Activated CD4-positive, alpha-beta T cell treated with anti-CD3 and anti-CD28 coated beads, Interleukin-2, amount 10 ng/mL, durations not matched to agents 7 days and 5 days (primary cell): ENCODE measurements around the gene CHRNB4. TPM values are rescaled to one million over a fixed set of nuclear protein-coding genes. Genes with fewer than 3 reads are reported as not detected.

ENCODE experiments used
- CTCF ChIA-PET: fragments of 350-600 bp; sonication (Branson Sonifier 250); formaldehyde crosslinking; loops from one replicate; lab custom pipeline; 2021; ENCODE audit warnings: antibody characterized with exemption; lab: Charles Lee
- POLR2A ChIA-PET: fragments of 350-600 bp; sonication (Branson Sonifier 250); formaldehyde crosslinking; loops from one replicate; lab custom pipeline; 2021; ENCODE audit warnings: antibody characterized with exemption; lab: Charles Lee
- DNase-seq: peaks from one replicate; pipeline ENCODE4 v3.0.0-alpha.2; 2020
- H3K27ac Mint-ChIP-seq: one replicate; pipeline ENCODE4 v1.8.0; 2021; ENCODE audit warnings: mild to moderate bottlenecking, moderate library complexity, mixed read lengths
- H3K27me3 Mint-ChIP-seq: one replicate; pipeline ENCODE4 v1.8.0; 2021; ENCODE audit warnings: mixed read lengths
- H3K36me3 Mint-ChIP-seq: one replicate; pipeline ENCODE4 v1.8.0; 2021; ENCODE audit warnings: low read depth, mixed read lengths
- H3K4me1 Mint-ChIP-seq: one replicate; pipeline ENCODE4 v1.8.0; 2021; ENCODE audit warnings: mixed read lengths
- H3K4me3 Mint-ChIP-seq: one replicate; pipeline ENCODE4 v1.8.0; 2021; ENCODE audit warnings: mild to moderate bottlenecking, moderate library complexity, mixed read lengths
- H3K9me3 Mint-ChIP-seq: one replicate; pipeline ENCODE4 v1.8.0; 2021; ENCODE audit warnings: mixed read lengths
- total RNA-seq, 2 experiments: library from RNA; stranded (reverse); gene quantifications; one replicate each; pipeline ENCODE4 v1.2.3, GENCODE V29; 2021

Gene CHRNB4
- total RNA-seq, 2 experiments from 2014 or later: not detected

DNA sequence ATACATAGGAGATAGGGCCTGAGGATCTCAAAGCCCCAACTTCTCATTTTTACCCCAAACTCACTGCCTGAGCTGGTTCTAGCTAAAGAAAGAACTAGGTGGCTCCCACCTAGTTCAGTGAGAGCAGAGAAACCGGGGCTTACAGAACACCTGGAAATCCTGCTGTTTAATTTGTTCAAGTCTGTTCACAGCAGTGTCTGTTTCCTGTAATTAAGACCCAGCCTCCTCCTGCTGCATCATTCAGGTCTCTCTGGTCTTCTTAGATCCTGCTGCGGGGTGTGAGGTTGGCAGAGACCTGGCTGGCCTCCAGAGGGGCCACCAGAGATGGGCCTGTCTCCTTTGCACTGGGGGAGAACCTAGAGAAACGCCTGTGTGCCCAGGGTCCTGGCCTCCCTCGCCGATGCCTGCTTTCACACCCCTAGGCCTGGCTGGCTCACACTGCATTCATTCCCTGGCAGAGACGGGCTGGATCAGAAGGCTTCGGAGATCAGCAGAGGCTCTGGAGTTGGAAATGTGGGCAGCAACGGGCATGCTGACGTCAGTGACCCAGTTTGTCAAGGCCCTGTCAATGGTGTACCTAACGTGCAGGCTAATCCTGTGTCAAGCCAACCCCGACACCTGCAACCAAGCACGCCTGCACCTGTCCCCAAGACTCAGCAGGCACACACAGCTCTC is 15.3 kb downstream of the CHRNB4 start:
- H3K4me3 Mint-ChIP-seq: no peak overlapping the region
- no peak for DNase-seq
- H3K36me3 Mint-ChIP-seq: no peaks in the 10 kb centered on the region
- ChIA-PET CTCF (no interaction called here), POLR2A (no interaction called here)
- H3K4me1 Mint-ChIP-seq: peaks cover 3% of the 10 kb centered on the region
- no peak overlapping the region for H3K27ac Mint-ChIP-seq
- H3K27me3 Mint-ChIP-seq: peaks cover 37% of the 10 kb centered on the region
- H3K9me3 Mint-ChIP-seq: no peaks in the 10 kb centered on the region

DNA sequence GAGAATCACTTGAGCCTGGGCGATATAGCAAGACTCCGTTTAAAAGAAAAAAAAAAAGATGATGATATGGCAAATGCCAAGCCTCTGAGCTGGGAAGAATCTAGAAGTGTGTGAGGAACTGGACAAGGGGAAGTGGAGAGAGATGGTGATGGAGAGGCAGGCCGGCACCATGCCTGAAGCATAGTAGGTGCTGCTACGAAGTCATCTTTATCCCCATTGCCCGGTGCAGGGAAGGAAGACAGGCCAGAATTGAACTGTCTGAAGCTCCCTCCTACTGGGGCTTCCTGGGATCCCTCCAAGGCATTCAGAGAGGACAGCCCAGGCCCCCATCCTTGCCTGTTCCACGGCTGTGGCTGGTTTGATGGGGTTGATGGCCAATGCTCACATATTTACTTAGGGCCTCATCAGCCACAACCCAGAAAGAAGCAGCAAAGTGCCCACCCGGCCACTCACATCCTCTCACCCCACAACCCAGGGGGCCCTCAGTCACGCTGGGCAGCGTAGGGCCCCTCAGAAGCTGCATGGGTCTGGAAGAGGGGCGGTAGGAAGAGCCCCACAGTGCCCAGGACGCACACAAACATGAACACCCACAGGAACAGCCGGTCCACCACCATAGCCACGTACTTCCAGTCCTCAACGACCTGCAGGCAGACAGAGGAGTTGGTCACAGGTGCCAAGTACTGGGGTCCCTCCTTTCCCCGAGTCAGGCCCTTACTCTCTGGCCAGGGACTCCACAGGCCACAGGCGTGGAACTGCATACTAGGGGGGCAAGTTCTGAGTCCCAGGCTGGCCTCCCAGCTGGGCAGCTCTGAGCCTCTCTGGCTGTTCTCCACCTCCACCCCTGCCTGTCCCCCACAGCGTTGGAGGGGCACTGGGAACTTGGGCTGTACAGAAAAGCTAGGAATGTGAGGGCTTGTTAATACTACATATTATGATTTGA is 16.1 kb downstream of the CHRNB4 start:
- POLR2A ChIA-PET: no interaction called here
- Mint-ChIP-seq H3K27ac (no peak overlapping the region), H3K4me1 (peaks cover 3% of the 10 kb centered on the region), H3K36me3 (no peaks in the 10 kb centered on the region), H3K4me3 (no peak overlapping the region), H3K27me3 (peaks cover 39% of the 10 kb centered on the region), H3K9me3 (no peaks in the 10 kb centered on the region)
- DNase-seq: no peak
- CTCF ChIA-PET: no interaction called here

DNA sequence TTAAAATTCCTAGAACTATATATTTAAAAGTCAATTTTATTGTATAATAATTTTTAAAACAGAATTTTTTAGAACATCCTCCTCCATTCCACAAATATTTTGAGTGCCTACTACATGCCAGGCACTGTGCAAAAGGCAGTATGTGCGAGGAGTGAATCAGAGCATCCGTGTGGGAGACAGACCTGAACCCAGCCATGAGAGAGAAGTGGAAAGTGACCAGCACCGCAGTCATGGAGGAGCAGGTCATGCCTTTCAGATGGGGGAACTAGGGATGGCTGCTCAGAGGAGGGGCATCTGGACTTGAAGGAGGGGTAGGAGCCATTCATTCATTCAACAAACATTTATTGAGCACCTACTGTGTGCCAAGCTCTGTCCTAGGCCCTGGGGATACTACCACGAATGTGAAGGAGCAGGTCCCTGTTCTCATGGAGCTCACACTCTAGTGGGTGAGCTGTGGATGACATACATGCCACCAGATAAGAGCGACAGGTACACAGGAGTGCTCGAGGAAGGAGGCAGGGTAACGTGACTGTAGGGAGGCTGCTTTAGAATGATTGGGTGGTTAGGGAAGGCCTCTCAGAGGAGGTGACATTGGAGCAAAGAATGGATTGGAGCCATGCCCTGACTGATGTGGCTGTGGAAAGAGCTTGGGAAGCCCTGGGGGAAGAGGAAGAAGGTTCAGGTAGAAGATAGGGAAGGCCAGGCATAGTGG is 17.1 kb downstream of the CHRNB4 start:
- H3K4me3 Mint-ChIP-seq: no peak overlapping the region
- peaks cover 49% of the 10 kb centered on the region for H3K27me3 Mint-ChIP-seq
- H3K36me3 Mint-ChIP-seq: no peaks in the 10 kb centered on the region

DNA sequence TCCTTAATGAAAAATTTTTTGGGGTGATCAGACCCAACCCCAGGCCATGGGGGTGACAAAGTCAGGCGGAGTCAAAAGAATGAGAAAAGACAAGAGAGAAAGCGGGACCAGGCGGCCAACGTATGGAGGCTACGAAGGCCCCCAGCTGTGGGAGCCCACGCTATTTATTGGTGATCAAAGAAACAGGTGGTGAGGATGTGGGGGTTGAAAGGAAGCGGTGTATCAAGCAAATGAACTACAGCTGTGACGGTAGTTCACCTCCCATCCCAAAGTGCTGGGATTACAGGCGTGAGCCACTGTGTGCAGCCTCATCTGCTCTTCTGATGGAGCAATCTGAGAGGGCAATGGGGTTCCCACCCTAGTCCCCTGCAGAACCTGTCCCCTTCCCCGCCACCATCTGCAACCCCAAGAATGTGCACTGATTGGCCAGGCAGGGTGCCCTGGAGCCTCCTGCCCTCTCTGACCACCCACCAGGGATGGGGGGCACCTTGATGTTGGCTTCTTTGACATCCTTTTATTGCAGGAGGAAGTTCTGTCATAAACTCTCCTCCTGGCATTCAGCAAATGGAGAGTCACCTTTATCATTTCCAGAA is 19.1 kb downstream of the CHRNB4 start:
- H3K4me1 Mint-ChIP-seq: peaks cover 5% of the 10 kb centered on the region
- H3K27ac Mint-ChIP-seq: no peak overlapping the region
- DNase-seq: no peak
- H3K36me3 Mint-ChIP-seq: no peaks in the 10 kb centered on the region
- no peak overlapping the region for H3K4me3 Mint-ChIP-seq
- ChIA-PET CTCF (no interaction called here), POLR2A (no interaction called here)
- H3K9me3 Mint-ChIP-seq: no peaks in the 10 kb centered on the region
- H3K27me3 Mint-ChIP-seq: peaks cover 51% of the 10 kb centered on the region

More for the DNA sequence above, 17.1 kb downstream of the CHRNB4 start:
- ChIA-PET POLR2A (no interaction called here), CTCF (no interaction called here)
- peaks cover 3% of the 10 kb centered on the region for H3K4me1 Mint-ChIP-seq
- no peak for DNase-seq
- no peaks in the 10 kb centered on the region for H3K9me3 Mint-ChIP-seq
- no peak overlapping the region for H3K27ac Mint-ChIP-seq

DNA sequence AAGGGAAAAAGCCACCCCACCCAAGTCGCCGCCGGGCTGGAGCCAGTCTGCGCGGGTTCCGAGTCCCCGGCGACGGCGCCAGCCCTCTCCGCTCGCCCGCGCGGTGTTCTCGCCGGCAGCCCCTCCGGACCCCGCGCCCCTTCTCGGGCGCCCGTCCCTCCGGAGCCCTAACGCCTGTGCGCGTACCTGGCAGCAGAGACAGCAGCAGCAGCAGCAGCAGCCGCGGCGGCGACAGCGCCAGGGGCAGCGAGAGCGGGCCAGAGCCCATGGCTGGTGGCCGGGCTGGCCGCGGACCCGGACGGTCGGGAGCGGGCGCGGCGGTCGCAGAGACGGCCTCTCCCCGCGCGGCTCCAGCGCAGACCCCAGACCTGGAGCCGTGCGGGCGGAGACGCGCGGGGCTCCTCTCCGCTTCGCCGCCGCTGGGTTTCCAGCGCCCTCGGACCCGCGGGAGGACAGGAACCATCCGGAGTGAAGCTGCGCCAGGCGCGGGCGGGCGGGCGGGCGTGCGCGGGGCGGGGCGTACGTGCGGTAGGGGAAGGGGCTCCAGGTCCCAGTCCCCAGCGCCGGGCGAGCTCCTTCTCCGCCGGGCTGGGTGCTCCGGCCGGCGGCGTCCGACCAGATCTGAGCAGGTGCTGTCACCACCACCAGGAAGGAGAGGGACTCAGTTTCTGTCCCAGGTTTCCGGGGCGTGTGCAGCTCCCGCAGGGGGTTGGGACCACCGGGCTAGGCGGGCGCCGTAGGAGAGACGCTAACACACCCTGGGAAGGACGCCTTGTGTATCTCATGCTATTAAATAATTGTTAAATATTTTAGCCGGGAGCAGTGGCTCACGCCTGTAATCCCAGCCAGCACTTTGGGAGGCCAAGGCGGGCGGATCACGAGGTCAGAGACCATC is 20.2 kb downstream of the CHRNB4 start, which contains the start of gene CHRNA3:
CHRNA3 (minus strand) TSS at position 470 of the 895 bp plus-strand sequence; CDS start at position 268, 202 bp downstream.
- H3K9me3 Mint-ChIP-seq: no peaks in the 10 kb centered on the region
- peaks cover 47% of the 10 kb centered on the region for H3K27me3 Mint-ChIP-seq
- H3K27ac Mint-ChIP-seq: no peak within 1 kb of the TSS
- H3K36me3 Mint-ChIP-seq: no peaks in the 10 kb centered on the region
- ChIA-PET CTCF (no interaction called here), POLR2A (interaction anchor here (0.6 kb wide), 1 partner anchor 694 kb away, joined by 3 read pairs; no protein-coding TSS in a partner anchor)
- no peak for DNase-seq
- no peak within 1 kb of the TSS for H3K4me3 Mint-ChIP-seq
- H3K4me1 Mint-ChIP-seq: peaks cover 5% of the 10 kb centered on the region

DNA sequence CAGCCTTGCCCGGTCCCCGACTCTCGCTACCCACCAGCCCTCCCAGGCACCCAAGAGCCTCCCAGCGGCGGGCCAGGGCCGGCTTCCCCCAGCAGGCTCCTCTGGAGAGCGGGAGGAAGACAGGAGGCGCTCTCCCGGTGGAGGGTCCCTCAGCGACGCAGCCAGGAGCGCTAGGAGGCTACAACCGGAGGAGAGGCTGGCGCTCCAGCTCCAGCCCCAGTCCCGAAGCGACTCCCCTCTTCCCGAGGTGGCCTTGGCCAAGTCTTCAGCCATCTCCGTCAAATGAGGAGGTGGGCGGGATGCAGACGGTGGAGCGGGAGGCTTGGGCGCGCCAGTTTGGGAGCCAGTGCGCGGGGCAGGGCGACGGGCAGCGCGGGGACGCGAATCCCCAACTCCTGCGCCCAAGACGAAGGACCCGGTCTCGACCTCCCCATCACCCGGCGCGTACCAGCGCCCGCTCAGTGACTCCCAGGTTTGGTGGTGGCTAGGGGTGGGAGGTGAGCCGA is 20.9 kb downstream of the CHRNB4 start:
- no peak for DNase-seq
- CTCF ChIA-PET: interaction anchor here (1.0 to 1.8 kb wide), 2 partner anchors 41 to 90 kb away, joined by 4 to 7 read pairs; no protein-coding TSS in a partner anchor

DNA sequence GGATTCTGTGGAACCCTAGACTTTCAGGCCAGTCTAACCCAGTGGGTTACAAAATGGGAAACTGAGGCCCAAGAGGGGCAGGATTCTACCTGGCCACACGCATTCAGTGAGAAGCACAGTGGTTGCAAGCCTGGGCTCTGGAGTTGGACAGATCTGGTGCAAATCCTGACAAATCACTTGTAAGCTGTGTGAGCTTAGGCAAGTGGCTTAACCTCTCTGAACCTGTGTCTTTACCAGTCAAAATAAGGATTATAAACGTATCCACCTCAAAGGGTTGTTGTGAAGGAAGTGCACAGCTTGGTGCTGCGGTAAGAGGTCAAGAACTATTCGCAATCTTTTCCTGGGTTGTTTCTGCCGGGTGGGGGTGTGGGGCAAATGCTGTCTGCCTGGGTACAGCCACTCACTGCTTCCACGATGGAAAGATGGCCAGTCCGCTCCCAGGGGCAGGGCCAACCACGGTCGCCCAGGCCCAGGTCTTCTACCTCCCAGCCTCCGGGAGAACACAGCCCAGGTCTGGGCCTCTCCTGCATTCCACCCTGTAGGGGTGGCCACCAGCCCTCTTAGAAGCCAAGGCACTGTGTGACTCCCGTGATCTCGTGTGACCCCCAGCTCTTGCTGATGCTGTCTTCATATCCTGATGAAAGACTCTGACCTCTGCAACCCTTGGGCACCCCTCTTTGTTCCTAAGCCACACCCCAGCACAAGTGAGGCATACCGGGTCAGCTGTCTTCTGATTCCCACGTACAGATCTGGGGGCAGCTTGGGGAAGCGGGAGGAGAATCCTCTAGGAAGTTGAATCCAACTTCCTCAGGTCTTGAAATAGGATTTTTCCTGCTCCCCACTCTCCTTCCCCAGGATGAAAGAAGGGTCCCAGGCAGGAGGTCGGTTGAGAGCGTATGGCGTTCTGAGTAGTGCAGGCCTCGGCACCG is 21.7 kb downstream of the CHRNB4 start:
- DNase-seq: no peak
- CTCF ChIA-PET: interaction anchor here (1.0 to 1.8 kb wide), 2 partner anchors 40 to 90 kb away, joined by 4 to 7 read pairs; no protein-coding TSS in a partner anchor
- POLR2A ChIA-PET: no interaction called here
- H3K9me3 Mint-ChIP-seq: no peaks in the 10 kb centered on the region
- peaks cover 5% of the 10 kb centered on the region for H3K4me1 Mint-ChIP-seq
- peaks cover 47% of the 10 kb centered on the region for H3K27me3 Mint-ChIP-seq
- H3K4me3 Mint-ChIP-seq: no peak overlapping the region
- H3K27ac Mint-ChIP-seq: no peak overlapping the region
- no peaks in the 10 kb centered on the region for H3K36me3 Mint-ChIP-seq

More for the DNA sequence above, 20.9 kb downstream of the CHRNB4 start:
- Mint-ChIP-seq H3K4me1 (peaks cover 5% of the 10 kb centered on the region), H3K27me3 (peaks cover 47% of the 10 kb centered on the region), H3K4me3 (no peak overlapping the region), H3K27ac (no peak overlapping the region), H3K9me3 (no peaks in the 10 kb centered on the region), H3K36me3 (no peaks in the 10 kb centered on the region)
- POLR2A ChIA-PET: no interaction called here

DNA sequence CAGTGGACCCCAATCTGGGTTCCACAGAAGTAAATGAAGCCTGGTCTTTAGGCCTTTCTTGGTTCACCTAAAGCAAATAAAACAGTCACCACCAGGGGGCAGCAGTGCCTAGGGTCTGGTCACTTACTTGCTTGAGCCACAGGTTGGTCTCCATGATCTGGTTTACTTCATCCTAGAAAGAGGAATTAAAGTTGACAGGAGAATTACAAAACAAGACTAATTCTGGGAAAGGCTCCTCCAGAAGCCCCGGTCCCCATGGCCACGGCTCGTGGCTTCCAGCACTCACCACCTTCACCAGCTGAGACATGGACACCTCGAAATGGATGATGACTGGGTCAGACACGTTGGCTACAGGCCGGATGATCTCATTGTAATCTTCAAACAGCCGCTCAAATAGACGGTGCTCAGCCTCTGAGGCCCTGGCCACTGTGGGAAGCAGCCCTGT is 22.5 kb downstream of the CHRNB4 start:
- H3K27ac Mint-ChIP-seq: no peak overlapping the region
- H3K27me3 Mint-ChIP-seq: peaks cover 46% of the 10 kb centered on the region
- H3K9me3 Mint-ChIP-seq: no peaks in the 10 kb centered on the region
- no peak overlapping the region for H3K4me3 Mint-ChIP-seq
- ChIA-PET CTCF (interaction anchor here (1.8 kb wide), 1 partner anchor 91 kb away, joined by 7 read pairs; no protein-coding TSS in a partner anchor), POLR2A (no interaction called here)
- peaks cover 5% of the 10 kb centered on the region for H3K4me1 Mint-ChIP-seq
- peak; percentile 86 for DNase-seq
- H3K36me3 Mint-ChIP-seq: no peaks in the 10 kb centered on the region

DNA sequence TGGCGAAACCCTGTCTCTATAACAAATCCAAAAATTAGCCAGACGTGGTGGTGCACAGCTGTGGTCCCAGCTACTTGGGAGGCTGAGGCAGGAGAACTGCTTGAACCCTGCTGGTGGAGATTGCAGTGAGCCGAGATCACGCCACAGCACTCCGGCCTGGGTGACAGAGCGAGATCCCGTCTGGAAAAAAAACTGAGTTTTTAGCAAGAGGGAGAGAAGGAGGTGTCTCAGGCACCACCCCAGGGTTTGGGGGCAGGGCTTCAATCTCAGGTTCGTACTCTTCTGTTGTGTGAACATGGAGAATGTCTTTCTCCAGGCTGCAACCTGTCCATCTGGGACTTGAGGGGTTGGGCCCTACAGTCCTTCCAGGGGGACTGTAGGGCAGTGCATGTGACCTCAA is 22.9 kb downstream of the CHRNB4 start:
- no peak for DNase-seq
- Mint-ChIP-seq H3K27ac (no peak overlapping the region), H3K4me3 (no peak overlapping the region), H3K4me1 (peaks cover 5% of the 10 kb centered on the region), H3K9me3 (no peaks in the 10 kb centered on the region), H3K36me3 (no peaks in the 10 kb centered on the region), H3K27me3 (peaks cover 42% of the 10 kb centered on the region)
- POLR2A ChIA-PET: no interaction called here
- CTCF ChIA-PET: no interaction called here

DNA sequence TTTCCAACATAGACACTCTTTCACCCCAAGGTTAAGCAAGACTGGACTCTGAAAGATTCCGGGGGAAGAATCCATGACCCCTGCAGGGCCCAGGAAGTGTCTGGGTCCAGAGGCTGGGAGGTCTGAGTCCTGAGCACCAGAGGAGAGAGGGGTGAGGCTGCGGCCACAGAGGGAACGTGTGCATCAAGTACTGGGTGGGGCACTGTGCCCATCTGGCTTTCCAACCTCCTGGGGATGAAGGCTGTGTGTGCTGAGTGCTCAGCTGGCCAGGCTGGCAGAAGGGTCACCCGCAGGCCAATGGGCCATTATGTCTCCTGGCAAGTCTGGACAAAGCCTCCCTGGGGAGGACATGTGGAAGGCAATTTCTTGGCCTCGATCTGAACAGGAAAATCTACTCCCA is 23.5 kb downstream of the CHRNB4 start:
- Mint-ChIP-seq H3K27me3 (peaks cover 38% of the 10 kb centered on the region), H3K4me3 (no peak overlapping the region), H3K9me3 (no peaks in the 10 kb centered on the region), H3K36me3 (no peaks in the 10 kb centered on the region), H3K27ac (no peak overlapping the region), H3K4me1 (peaks cover 5% of the 10 kb centered on the region)
- POLR2A ChIA-PET: no interaction called here
- CTCF ChIA-PET: no interaction called here
- DNase-seq: no peak

DNA sequence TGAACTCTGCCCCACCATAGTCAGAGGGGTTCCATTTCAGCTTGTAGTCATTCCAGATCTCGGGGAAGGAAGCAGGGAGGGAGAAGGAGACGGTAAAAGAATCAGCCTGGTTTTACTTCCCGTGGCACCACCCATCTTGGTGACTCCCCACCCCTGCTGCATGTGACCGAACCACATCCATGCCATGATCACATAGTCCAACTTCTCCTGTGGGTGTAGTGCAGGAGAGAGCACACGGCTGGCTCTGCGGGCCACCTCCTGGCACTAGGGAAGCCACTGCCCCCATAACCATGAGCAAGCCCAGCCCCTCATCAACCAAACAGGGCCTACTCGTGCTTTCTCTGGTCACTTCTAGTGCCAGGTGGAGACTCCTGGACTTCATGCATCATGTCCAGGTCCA is 23.9 kb downstream of the CHRNB4 start:
- Mint-ChIP-seq H3K27ac (no peak overlapping the region), H3K9me3 (no peaks in the 10 kb centered on the region), H3K27me3 (peaks cover 33% of the 10 kb centered on the region), H3K36me3 (no peaks in the 10 kb centered on the region), H3K4me3 (no peak overlapping the region), H3K4me1 (peaks cover 5% of the 10 kb centered on the region)
- ChIA-PET CTCF (no interaction called here), POLR2A (no interaction called here)
- DNase-seq: no peak
